RWPE1 (cell line): ENCODE data around the gene KRT33B.
A peak's percentile ranks its signal among the peaks of the same experiment; 100 is the strongest.

ENCODE experiments used
- CTCF ChIA-PET: fragments of 350-600 bp; sonication (Branson Sonifier 250); formaldehyde crosslinking; extraction: SDS; loops from one replicate; lab custom pipeline; 2021; lab: Yijun Ruan, JAX
- POLR2A ChIA-PET: fragments of 400-600 bp; formaldehyde crosslinking; extraction: SDS; loops from one replicate; lab custom pipeline; 2020; ENCODE audit warnings: antibody characterized with exemption; ENCODE audit not compliant: low non-redundant PET; lab: Yijun Ruan, JAX
- DNase-seq: peaks from one replicate; pipeline ENCODE4 v3.0.0; 2012; ENCODE audit warnings: low spot score
- H3K27ac ChIP-seq: fragments of 450-650 bp; 2 replicates; pipeline ENCODE4 v1.5.1; 2017
- CTCF ChIP-seq: fragments of 450-650 bp; conservative IDR thresholded peaks from 2 replicates; pipeline ENCODE4 v1.5.1; 2017; ENCODE audit warnings: low read depth, mild to moderate bottlenecking

KRT33B gene

GRCh38 chr17:41369713-41370112 is at the start of gene KRT33B:
Gene KRT33B (minus strand): TSS chr17:41369813. CDS start chr17:41369750, 63 bp downstream.
- TF ChIP-seq CTCF = no peak
- CTCF ChIA-PET = no interaction called here

GRCh38 chr17:41418116-41418860 is 48.7 kb upstream of the KRT33B start:
- no peak for DNase-seq
- ChIA-PET CTCF (interaction anchor here (0.6 to 2.0 kb wide), 10 partner anchors 9 to 284 kb away, joined by 3 to 8 read pairs (median 3); no protein-coding TSS in a partner anchor), POLR2A (interaction anchor here (0.7 kb wide), 1 partner anchor 130 kb away, joined by 3 read pairs; no protein-coding TSS in a partner anchor)
- peak overlapping the region; percentile 98 for H3K27ac ChIP-seq
- no peak for TF ChIP-seq CTCF

More at GRCh38 chr17:41369713-41370112, at the start of gene KRT33B:
- no peak within 1 kb of the TSS for H3K27ac ChIP-seq
- POLR2A ChIA-PET = no interaction called here
- no peak for DNase-seq

- ChIA-PET POLR2A (interaction anchor here (0.7 kb wide), 1 partner anchor 131 kb away, joined by 3 read pairs; no protein-coding TSS in a partner anchor), CTCF (interaction anchor here (0.6 to 2.0 kb wide), 12 partner anchors 8 to 392 kb away, joined by 3 to 8 read pairs (median 3); no protein-coding TSS in a partner anchor)
- peak; percentile 68 for DNase-seq
- TF ChIP-seq CTCF = no peak
- H3K27ac ChIP-seq = no peak overlapping the region
These were observed 48.0 kb upstream of the KRT33B start for GRCh38 chr17:41417576-41418015.

GRCh38 chr17:41417127-41417526 is 47.5 kb upstream of the KRT33B start:
- DNase-seq = no peak
- ChIA-PET CTCF (interaction anchor here (0.7 to 2.0 kb wide), 10 partner anchors 9 to 392 kb away, joined by 3 to 8 read pairs (median 3); no protein-coding TSS in a partner anchor), POLR2A (no interaction called here)
- H3K27ac ChIP-seq = no peak overlapping the region
- no peak for TF ChIP-seq CTCF

- no peak overlapping the region for H3K27ac ChIP-seq
- no peak for DNase-seq
- ChIA-PET CTCF (interaction anchor here (0.8 to 2.0 kb wide), 2 partner anchors 37 to 132 kb away, joined by 3 to 8 read pairs; no protein-coding TSS in a partner anchor), POLR2A (no interaction called here)
- no peak for TF ChIP-seq CTCF
These were observed 46.9 kb upstream of the KRT33B start for GRCh38 chr17:41416479-41416878.

GRCh38 chr17:41415833-41416335 is 46.3 kb upstream of the KRT33B start:
- DNase-seq = no peak
- no peak overlapping the region for H3K27ac ChIP-seq
- ChIA-PET CTCF (interaction anchor here (0.6 to 0.8 kb wide), 3 partner anchors 37 to 232 kb away, joined by 3 to 4 read pairs (median 3); partner anchors contain the start of gene KRT16), POLR2A (no interaction called here)
- no peak for TF ChIP-seq CTCF
